HEK293 (cell line): ENCODE results near the gene ELL.

Experiments used
- CTCF ChIA-PET: fragments of 350-600 bp; formaldehyde crosslinking; extraction: SDS; loops from one replicate; lab custom pipeline; 2021; ENCODE audit warnings: antibody characterized with exemption; lab: Yijun Ruan, JAX
- POLR2A ChIA-PET: fragments of 300-600 bp; formaldehyde crosslinking; extraction: SDS; loops from one replicate; lab custom pipeline; 2020; ENCODE audit warnings: antibody characterized with exemption, inconsistent platforms; lab: Yijun Ruan, JAX
- H3K27ac ChIP-seq: fragments of 200-500 bp; sonication (Bioruptor generic); 2 replicates; pipeline ENCODE4 v1.5.1; 2014; ENCODE audit warnings: low read depth, low read length, control low read depth, inconsistent platforms; ENCODE audit errors: extremely low read depth
- H3K36me3 ChIP-seq, 2 experiments: fragments of 200-500 bp in 1 of 2; sonication (Bioruptor generic) in 1 of 2; 1 replicate in 1 of 2; 2 replicates in 1 of 2; pipeline ENCODE4 v1.5.1; 2014 to 2017; ENCODE audit warnings: inconsistent platforms in 2 of 2, low read length in 2 of 2; ENCODE audit not compliant: control insufficient read depth in 2 of 2, insufficient read depth in 1 of 2
- H3K4me1 ChIP-seq: fragments of 200-500 bp; sonication (Bioruptor generic); 2 replicates; pipeline ENCODE4 v1.5.1; 2014; ENCODE audit warnings: mild to moderate bottlenecking, low read length, inconsistent platforms; ENCODE audit not compliant: control insufficient read depth, insufficient read depth
- H3K4me3 ChIP-seq: 2 replicates; pipeline ENCODE4 v1.5.1; 2011; ENCODE audit warnings: low read depth, mild to moderate bottlenecking, control low read depth, low read length, moderate library complexity
- H3K9me3 ChIP-seq: fragments of 200-500 bp; sonication (Bioruptor generic); 2 replicates; pipeline ENCODE4 v1.5.1; 2014; ENCODE audit warnings: low read depth, low read length, inconsistent platforms; ENCODE audit not compliant: control insufficient read depth, insufficient read depth
- GLI2 ChIP-seq: fragments of 450-650 bp; formaldehyde crosslinking; IDR thresholded peaks from 2 replicates; pipeline ENCODE4; 2017; ENCODE audit warnings: missing biosample characterization, missing genetic modification characterization, low read depth, borderline replicate concordance
- GLIS2 ChIP-seq: fragments of 450-650 bp; formaldehyde crosslinking; IDR thresholded peaks from 2 replicates; pipeline ENCODE4 v1.5.1; 2016; ENCODE audit warnings: missing biosample characterization, missing genetic modification characterization
- KLF16 ChIP-seq: fragments of 450-650 bp; formaldehyde crosslinking; IDR thresholded peaks from 2 replicates; pipeline ENCODE4 v1.5.1; 2017; ENCODE audit warnings: missing biosample characterization, missing genetic modification characterization
- KLF8 ChIP-seq: fragments of 450-650 bp; formaldehyde crosslinking; IDR thresholded peaks from 2 replicates; pipeline ENCODE4 v1.5.1; 2016; ENCODE audit warnings: missing biosample characterization, missing genetic modification characterization
- PATZ1 ChIP-seq: fragments of 450-650 bp; formaldehyde crosslinking; IDR thresholded peaks from 2 replicates; pipeline ENCODE4 v1.5.1; 2016; ENCODE audit warnings: missing biosample characterization, missing genetic modification characterization
- SP3 ChIP-seq: fragments of 450-650 bp; formaldehyde crosslinking; IDR thresholded peaks from 2 replicates; pipeline ENCODE4 v1.5.1; 2016; ENCODE audit warnings: missing biosample characterization, missing genetic modification characterization
- ZBTB48 ChIP-seq: fragments of 450-650 bp; formaldehyde crosslinking; IDR thresholded peaks from 2 replicates; pipeline ENCODE4 v1.5.1; 2016; ENCODE audit warnings: missing biosample characterization, missing genetic modification characterization
- ZFHX2 ChIP-seq: fragments of 450-650 bp; formaldehyde crosslinking; conservative IDR thresholded peaks from 2 replicates; pipeline ENCODE4 v1.5.1; 2016; ENCODE audit warnings: missing biosample characterization, missing genetic modification characterization
- ZFP3 ChIP-seq: fragments of 450-650 bp; formaldehyde crosslinking; IDR thresholded peaks from 2 replicates; pipeline ENCODE4 v1.5.1; 2016; ENCODE audit warnings: low read depth, missing biosample characterization, missing genetic modification characterization
- ZFP69B ChIP-seq: fragments of 450-650 bp; formaldehyde crosslinking; IDR thresholded peaks from 2 replicates; pipeline ENCODE4 v1.5.1; 2016; ENCODE audit warnings: missing biosample characterization, missing genetic modification characterization
- ZNF132 ChIP-seq: fragments of 450-650 bp; formaldehyde crosslinking; IDR thresholded peaks from 2 replicates; pipeline ENCODE4 v1.5.1; 2017; ENCODE audit warnings: missing biosample characterization, missing genetic modification characterization, borderline replicate concordance
- ZNF184 ChIP-seq: fragments of 450-650 bp; IDR thresholded peaks from 2 replicates; pipeline ENCODE4 v1.5.1; 2018; ENCODE audit warnings: missing biosample characterization, mild to moderate bottlenecking, missing genetic modification characterization
- ZNF2 ChIP-seq: fragments of 450-650 bp; formaldehyde crosslinking; IDR thresholded peaks from 2 replicates; pipeline ENCODE4 v1.5.1; 2016; ENCODE audit warnings: missing biosample characterization, missing genetic modification characterization
- ZNF280D ChIP-seq: fragments of 450-650 bp; formaldehyde crosslinking; IDR thresholded peaks from 2 replicates; pipeline ENCODE4 v1.5.1; 2016; ENCODE audit warnings: missing biosample characterization, missing genetic modification characterization
- ZNF423 ChIP-seq: fragments of 450-650 bp; formaldehyde crosslinking; IDR thresholded peaks from 2 replicates; pipeline ENCODE4 v1.5.1; 2016; ENCODE audit warnings: missing biosample characterization, missing genetic modification characterization
- ZNF558 ChIP-seq: fragments of 450-650 bp; formaldehyde crosslinking; IDR thresholded peaks from 2 replicates; pipeline ENCODE4 v1.5.1; 2016; ENCODE audit warnings: missing biosample characterization, missing genetic modification characterization
- ZNF561 ChIP-seq: fragments of 450-650 bp; IDR thresholded peaks from 2 replicates; pipeline ENCODE4 v1.5.1; 2018; ENCODE audit warnings: missing biosample characterization, missing genetic modification characterization, borderline replicate concordance
- ZNF626 ChIP-seq: fragments of 450-650 bp; sonication (Bioruptor Pico); formaldehyde crosslinking; IDR thresholded peaks from 2 replicates; pipeline ENCODE4 v1.5.1; 2018; ENCODE audit warnings: missing biosample characterization, missing genetic modification characterization, inconsistent platforms
- ZNF658 ChIP-seq: fragments of 450-650 bp; formaldehyde crosslinking; IDR thresholded peaks from 2 replicates; pipeline ENCODE4; 2016; ENCODE audit warnings: missing biosample characterization, missing genetic modification characterization
- ZNF664 ChIP-seq: fragments of 450-650 bp; formaldehyde crosslinking; IDR thresholded peaks from 2 replicates; pipeline ENCODE4 v1.5.1; 2016; ENCODE audit warnings: missing biosample characterization, missing genetic modification characterization
- ZXDB ChIP-seq: fragments of 450-650 bp; formaldehyde crosslinking; IDR thresholded peaks from 2 replicates; pipeline ENCODE4 v1.5.1; 2016; ENCODE audit warnings: missing biosample characterization, missing genetic modification characterization
- TF ChIP-seq, protein P1 (sequence below): fragments of 450-650 bp; formaldehyde crosslinking; IDR thresholded peaks from 2 replicates; pipeline ENCODE4 v1.5.1; 2016; ENCODE audit warnings: missing biosample characterization, missing genetic modification characterization
- TF ChIP-seq, protein P2 (sequence below): fragments of 450-650 bp; formaldehyde crosslinking; optimal IDR thresholded peaks from 2 replicates; pipeline ENCODE3; 2016; ENCODE audit warnings: missing biosample characterization, mild to moderate bottlenecking, missing genetic modification characterization
- TF ChIP-seq, protein P3 (sequence below): fragments of 450-650 bp; formaldehyde crosslinking; IDR thresholded peaks from 2 replicates; pipeline ENCODE4 v1.5.1; 2017; ENCODE audit warnings: missing biosample characterization, missing genetic modification characterization
- TF ChIP-seq, protein P4 (sequence below): fragments of 450-650 bp; IDR thresholded peaks from 2 replicates; pipeline ENCODE4 v1.5.1; 2018; ENCODE audit warnings: missing biosample characterization, mild to moderate bottlenecking, missing genetic modification characterization

The ELL gene

GRCh38 chr19:18433735-18434398 is 88.0 kb downstream of the ELL start (continued):
- TF ChIP-seq, protein P1, sequence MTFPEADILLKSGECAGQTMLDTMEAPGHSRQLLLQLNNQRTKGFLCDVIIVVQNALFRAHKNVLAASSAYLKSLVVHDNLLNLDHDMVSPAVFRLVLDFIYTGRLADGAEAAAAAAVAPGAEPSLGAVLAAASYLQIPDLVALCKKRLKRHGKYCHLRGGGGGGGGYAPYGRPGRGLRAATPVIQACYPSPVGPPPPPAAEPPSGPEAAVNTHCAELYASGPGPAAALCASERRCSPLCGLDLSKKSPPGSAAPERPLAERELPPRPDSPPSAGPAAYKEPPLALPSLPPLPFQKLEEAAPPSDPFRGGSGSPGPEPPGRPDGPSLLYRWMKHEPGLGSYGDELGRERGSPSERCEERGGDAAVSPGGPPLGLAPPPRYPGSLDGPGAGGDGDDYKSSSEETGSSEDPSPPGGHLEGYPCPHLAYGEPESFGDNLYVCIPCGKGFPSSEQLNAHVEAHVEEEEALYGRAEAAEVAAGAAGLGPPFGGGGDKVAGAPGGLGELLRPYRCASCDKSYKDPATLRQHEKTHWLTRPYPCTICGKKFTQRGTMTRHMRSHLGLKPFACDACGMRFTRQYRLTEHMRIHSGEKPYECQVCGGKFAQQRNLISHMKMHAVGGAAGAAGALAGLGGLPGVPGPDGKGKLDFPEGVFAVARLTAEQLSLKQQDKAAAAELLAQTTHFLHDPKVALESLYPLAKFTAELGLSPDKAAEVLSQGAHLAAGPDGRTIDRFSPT (tag by site-specific recombination): peak; percentile 64
- no peak for TF ChIP-seq ZNF132 (tag by site-specific recombination)
- peak; percentile 61 for TF ChIP-seq ZNF423
- TF ChIP-seq PATZ1: peak; percentile 88
- TF ChIP-seq, protein P2, sequence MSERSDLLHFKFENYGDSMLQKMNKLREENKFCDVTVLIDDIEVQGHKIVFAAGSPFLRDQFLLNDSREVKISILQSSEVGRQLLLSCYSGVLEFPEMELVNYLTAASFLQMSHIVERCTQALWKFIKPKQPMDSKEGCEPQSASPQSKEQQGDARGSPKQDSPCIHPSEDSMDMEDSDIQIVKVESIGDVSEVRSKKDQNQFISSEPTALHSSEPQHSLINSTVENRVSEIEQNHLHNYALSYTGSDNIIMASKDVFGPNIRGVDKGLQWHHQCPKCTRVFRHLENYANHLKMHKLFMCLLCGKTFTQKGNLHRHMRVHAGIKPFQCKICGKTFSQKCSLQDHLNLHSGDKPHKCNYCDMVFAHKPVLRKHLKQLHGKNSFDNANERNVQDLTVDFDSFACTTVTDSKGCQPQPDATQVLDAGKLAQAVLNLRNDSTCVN: peak; percentile 6
- TF ChIP-seq SP3: peak; percentile 70
- TF ChIP-seq, protein P3, sequence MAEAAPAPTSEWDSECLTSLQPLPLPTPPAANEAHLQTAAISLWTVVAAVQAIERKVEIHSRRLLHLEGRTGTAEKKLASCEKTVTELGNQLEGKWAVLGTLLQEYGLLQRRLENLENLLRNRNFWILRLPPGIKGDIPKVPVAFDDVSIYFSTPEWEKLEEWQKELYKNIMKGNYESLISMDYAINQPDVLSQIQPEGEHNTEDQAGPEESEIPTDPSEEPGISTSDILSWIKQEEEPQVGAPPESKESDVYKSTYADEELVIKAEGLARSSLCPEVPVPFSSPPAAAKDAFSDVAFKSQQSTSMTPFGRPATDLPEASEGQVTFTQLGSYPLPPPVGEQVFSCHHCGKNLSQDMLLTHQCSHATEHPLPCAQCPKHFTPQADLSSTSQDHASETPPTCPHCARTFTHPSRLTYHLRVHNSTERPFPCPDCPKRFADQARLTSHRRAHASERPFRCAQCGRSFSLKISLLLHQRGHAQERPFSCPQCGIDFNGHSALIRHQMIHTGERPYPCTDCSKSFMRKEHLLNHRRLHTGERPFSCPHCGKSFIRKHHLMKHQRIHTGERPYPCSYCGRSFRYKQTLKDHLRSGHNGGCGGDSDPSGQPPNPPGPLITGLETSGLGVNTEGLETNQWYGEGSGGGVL (tag by site-specific recombination): peak; percentile 82
- TF ChIP-seq KLF16 (tag by site-specific recombination): no peak
- peak; percentile 95 for TF ChIP-seq ZXDB (tag by site-specific recombination)
- TF ChIP-seq ZFP69B (tag by site-specific recombination): no peak
- TF ChIP-seq ZFHX2 (tag by site-specific recombination): peak; percentile 36; the same call in 1 of the 2 replicates
- TF ChIP-seq ZFP3 (tag by site-specific recombination): no peak
- peak; percentile 33; the same call in 1 of the 2 replicates for TF ChIP-seq ZBTB48 (tag by site-specific recombination)
- peak; percentile 53; the same call in 1 of the 2 replicates for TF ChIP-seq GLIS2 (tag by site-specific recombination)
- peak; percentile 93 for TF ChIP-seq KLF8
- no peak for TF ChIP-seq ZNF664

GRCh38 chr19:18433015-18433691 is 88.7 kb downstream of the ELL start:
- Histone ChIP-seq H3K36me3 (peaks cover 5 to 24% of the 10 kb centered on the region in 2 experiments; a peak in 1 of 3 replicates), H3K4me3 (peak overlapping the region; percentile 40), H3K9me3 (no peaks in the 10 kb centered on the region), H3K27ac (peak overlapping the region; percentile 96), H3K4me1 (peaks cover 20% of the 10 kb centered on the region)
- ChIA-PET POLR2A (no interaction called here), CTCF (no interaction called here)
- TF ChIP-seq ZNF558 (tag by site-specific recombination) (no peak), ZNF626 (no peak), GLI2 (tag by site-specific recombination) (no peak), ZNF2 (tag by site-specific recombination) (peak; percentile 86), ZNF184 (no peak), ZNF561 (no peak), ZNF280D (no peak), ZNF658 (tag by site-specific recombination) (no peak)
- TF ChIP-seq, protein P4, sequence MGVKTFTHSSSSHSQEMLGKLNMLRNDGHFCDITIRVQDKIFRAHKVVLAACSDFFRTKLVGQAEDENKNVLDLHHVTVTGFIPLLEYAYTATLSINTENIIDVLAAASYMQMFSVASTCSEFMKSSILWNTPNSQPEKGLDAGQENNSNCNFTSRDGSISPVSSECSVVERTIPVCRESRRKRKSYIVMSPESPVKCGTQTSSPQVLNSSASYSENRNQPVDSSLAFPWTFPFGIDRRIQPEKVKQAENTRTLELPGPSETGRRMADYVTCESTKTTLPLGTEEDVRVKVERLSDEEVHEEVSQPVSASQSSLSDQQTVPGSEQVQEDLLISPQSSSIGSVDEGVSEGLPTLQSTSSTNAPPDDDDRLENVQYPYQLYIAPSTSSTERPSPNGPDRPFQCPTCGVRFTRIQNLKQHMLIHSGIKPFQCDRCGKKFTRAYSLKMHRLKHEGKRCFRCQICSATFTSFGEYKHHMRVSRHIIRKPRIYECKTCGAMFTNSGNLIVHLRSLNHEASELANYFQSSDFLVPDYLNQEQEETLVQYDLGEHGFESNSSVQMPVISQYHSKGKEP: no peak
